Smooth muscle cell (in vitro differentiated cells): Measurements from ENCODE around the gene CACNA1I. TPM values are rescaled to one million over a fixed set of nuclear protein-coding genes. Genes with fewer than 3 reads are reported as not detected.

Source experiments
- DNase-seq: peaks from one replicate; lab custom pipeline; 2025; ENCODE audit not compliant: unreplicated experiment; lab: John Stamatoyannopoulos, UW
- H2AFZ ChIP-seq: fragments of 200-600 bp; sonication (generic); 2 replicates; pipeline ENCODE4 v1.6.0; 2016; ENCODE audit warnings: antibody characterized with exemption, low read depth, mild to moderate bottlenecking
- H3F3A ChIP-seq: fragments of 200-600 bp; sonication (generic); 2 replicates; pipeline ENCODE4 v1.6.0; 2017; ENCODE audit warnings: antibody characterized with exemption, low read depth
- H3K27ac ChIP-seq: fragments of 200-600 bp; sonication (generic); 2 replicates; pipeline ENCODE4 v1.5.1; 2016; ENCODE audit warnings: low read depth, mild to moderate bottlenecking
- H3K27me3 ChIP-seq: fragments of 200-600 bp; sonication (generic); 2 replicates; pipeline ENCODE4 v1.6.1; 2016; ENCODE audit warnings: low read depth, mild to moderate bottlenecking
- H3K36me3 ChIP-seq: fragments of 200-600 bp; sonication (generic); 2 replicates; pipeline ENCODE4 v1.5.1; 2016; ENCODE audit warnings: low read depth
- H3K4me1 ChIP-seq: fragments of 200-600 bp; sonication (generic); 2 replicates; pipeline ENCODE4 v1.5.1; 2016; ENCODE audit warnings: low read depth
- H3K4me2 ChIP-seq: fragments of 200-600 bp; sonication (generic); 2 replicates; pipeline ENCODE4 v1.6.0; 2016; ENCODE audit warnings: mild to moderate bottlenecking
- H3K4me3 ChIP-seq: fragments of 200-600 bp; sonication (generic); 2 replicates; pipeline ENCODE4 v1.5.1; 2016; ENCODE audit warnings: mild to moderate bottlenecking
- H3K79me2 ChIP-seq: fragments of 200-600 bp; sonication (generic); 2 replicates; pipeline ENCODE4 v1.6.0; 2016; ENCODE audit warnings: low read depth, mild to moderate bottlenecking
- H3K9ac ChIP-seq: fragments of 200-600 bp; sonication (generic); 2 replicates; pipeline ENCODE4 v1.6.0; 2016; ENCODE audit warnings: low read depth
- H3K9me3 ChIP-seq: fragments of 200-600 bp; sonication (generic); replicated peaks from 2 replicates; pipeline ENCODE4 v1.5.1; 2016; ENCODE audit warnings: low read depth
- H4K20me1 ChIP-seq: fragments of 200-600 bp; sonication (generic); 2 replicates; pipeline ENCODE4 v1.6.0; 2016; ENCODE audit warnings: low read depth
- CTCF ChIP-seq: fragments of 200-600 bp; sonication (generic); IDR thresholded peaks from 2 replicates; pipeline ENCODE4 v1.5.1; 2017; ENCODE audit warnings: borderline replicate concordance, mild to moderate bottlenecking, antibody characterized with exemption; ENCODE audit not compliant: insufficient read depth, poor library complexity, severe bottlenecking
- WGBS: methylation state at CpG from one replicate; pipeline ENCODE4 v1.1.7; 2016; ENCODE audit warnings: low lambda C conversion rate; 5-methylcytosine and 5-hydroxymethylcytosine counted together
- polyA plus RNA-seq: library from polyadenylated mRNA; unstranded; fragments of >200 nt; fragmentation: Nextera tagmentation; extraction: Ambion mirVana; gene quantifications from 2 replicates; pipeline ENCODE4 v1.2.1, GENCODE V29; 2016
- total RNA-seq: library from RNA; depleted of rRNA; stranded (reverse); fragments of >200 nt; gene quantifications from 2 replicates; pipeline ENCODE4 v1.2.3, GENCODE V29; 2014

CACNA1I gene
- total and polyA plus RNA-seq, 2 experiments from 2014 or later, result not detected

GRCh38 chr22:39612811-39613548 lies 42.4 kb downstream of the CACNA1I start:
- no peak for TF ChIP-seq CTCF
- Histone ChIP-seq H3K9ac (no peak overlapping the region), H3K4me2 (no peak overlapping the region), H3K79me2 (no peaks in the 10 kb centered on the region), H3K27me3 (peaks cover 12% of the 10 kb centered on the region), H3F3A (no peaks in the 10 kb centered on the region), H2AFZ (no peak overlapping the region), H3K36me3 (no peaks in the 10 kb centered on the region), H3K27ac (no peak overlapping the region), H3K9me3 (no peaks in the 10 kb centered on the region), H3K4me3 (no peak overlapping the region), H3K4me1 (no peaks in the 10 kb centered on the region), H4K20me1 (no peaks in the 10 kb centered on the region)
- no peak for DNase-seq
- WGBS, result 83% methylated on average over 7 of the region's 7 CpGs

- H3K27me3 ChIP-seq, result peaks cover 12% of the 10 kb centered on the region
- H3K27ac ChIP-seq, result no peak overlapping the region
- H2AFZ ChIP-seq, result no peak overlapping the region
- no peak for DNase-seq
- TF ChIP-seq CTCF, result no peak
- H3K4me1 ChIP-seq, result no peaks in the 10 kb centered on the region
- H3F3A ChIP-seq, result no peaks in the 10 kb centered on the region
- WGBS, result over 99% methylated on average over 10 of the region's 10 CpGs
- H3K9me3 ChIP-seq, result no peaks in the 10 kb centered on the region
- no peak overlapping the region for H3K4me2 ChIP-seq
- no peak overlapping the region for H3K4me3 ChIP-seq
- H3K36me3 ChIP-seq, result no peaks in the 10 kb centered on the region
- H4K20me1 ChIP-seq, result no peaks in the 10 kb centered on the region
- no peak overlapping the region for H3K9ac ChIP-seq
- H3K79me2 ChIP-seq, result no peaks in the 10 kb centered on the region
Observed at GRCh38 chr22:39613549-39613921, 43.0 kb downstream of the CACNA1I start.

- no peak for TF ChIP-seq CTCF
- no peaks in the 10 kb centered on the region for H3K9me3 ChIP-seq
- WGBS, result 68% methylated on average over 4 of the region's 4 CpGs
- H3K4me3 ChIP-seq, result no peak overlapping the region
- H3K9ac ChIP-seq, result no peak overlapping the region
- no peaks in the 10 kb centered on the region for H3K36me3 ChIP-seq
- no peak overlapping the region for H3K27ac ChIP-seq
- no peaks in the 10 kb centered on the region for H3F3A ChIP-seq
- peaks cover 7% of the 10 kb centered on the region for H3K27me3 ChIP-seq
- H3K4me2 ChIP-seq, result no peak overlapping the region
- H2AFZ ChIP-seq, result no peak overlapping the region
- H3K79me2 ChIP-seq, result no peaks in the 10 kb centered on the region
- DNase-seq, result no peak
- H4K20me1 ChIP-seq, result no peaks in the 10 kb centered on the region
- H3K4me1 ChIP-seq, result no peaks in the 10 kb centered on the region
Observed at GRCh38 chr22:39614442-39614841, 43.9 kb downstream of the CACNA1I start.

- Histone ChIP-seq H3K36me3 (no peaks in the 10 kb centered on the region), H3F3A (no peaks in the 10 kb centered on the region), H3K79me2 (no peaks in the 10 kb centered on the region), H3K4me3 (no peak overlapping the region), H3K4me2 (no peak overlapping the region), H3K4me1 (no peaks in the 10 kb centered on the region), H3K27ac (no peak overlapping the region), H2AFZ (no peak overlapping the region), H3K9ac (no peak overlapping the region), H4K20me1 (no peaks in the 10 kb centered on the region), H3K9me3 (no peaks in the 10 kb centered on the region), H3K27me3 (peaks cover 6% of the 10 kb centered on the region)
- TF ChIP-seq CTCF, result no peak
- DNase-seq, result no peak
- 86% methylated on average over 9 of the region's 9 CpGs for WGBS
Observed at GRCh38 chr22:39616051-39616450, 45.5 kb downstream of the CACNA1I start.
